Fibroblast of lung (primary cell): ENCODE results near the gene SNRK.

ENCODE experiments used
- CTCF ChIP-seq, 2 donors: IDR thresholded peaks in 1 of 2; conservative IDR thresholded peaks in 1 of 2; 1 replicate in 1 of 2; 2 replicates in 1 of 2; pipeline ENCODE4 v1.5.1; 2011 to 2012; ENCODE audit warnings: low read length in 2 of 2, control low read depth in 1 of 2, inconsistent platforms in 1 of 2, low read depth in 1 of 2, mild to moderate bottlenecking in 1 of 2
- EZH2 ChIP-seq: IDR thresholded peaks from 2 replicates; pipeline ENCODE4 v1.5.1; 2012; ENCODE audit warnings: low read length, control low read depth, mild to moderate bottlenecking; ENCODE audit errors: missing control alignments

DNA sequence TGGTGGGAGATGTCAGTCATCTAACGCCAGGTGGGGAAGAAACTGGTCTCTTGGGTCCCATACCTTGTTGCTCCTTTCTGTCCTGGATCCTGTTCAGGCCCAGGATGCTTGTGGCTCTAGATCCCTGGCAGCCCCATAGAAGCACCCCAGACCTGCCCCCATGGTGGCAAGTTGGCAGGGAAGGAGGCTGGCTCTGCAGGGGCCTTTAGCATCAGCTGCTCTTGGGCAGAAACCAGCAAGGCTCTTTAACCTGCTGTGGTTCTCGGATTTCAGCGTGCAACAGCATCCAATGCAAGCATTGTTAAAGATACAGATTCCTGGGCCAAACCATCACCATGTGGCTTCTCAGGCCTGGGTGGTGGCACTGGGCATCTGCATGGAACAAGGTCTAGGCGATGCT is 75.8 kb downstream of the SNRK start:
- TF ChIP-seq CTCF (conservative IDR thresholded peaks at IDR 0.05 in 1 of 2, IDR thresholded peaks at IDR 0.05 in 1 of 2; ENCODE audit: low read depth in 1 of 2, low read length in 2 of 2): no peak
- no peak for TF ChIP-seq EZH2
